RWPE2 (cell line): Measurements from ENCODE around the gene PLOD3.

Experiments
- ATAC-seq: fragments of 200-7000 bp; cut with Tn5 transposase; 3 replicates; pipeline ENCODE4 v1.9.1; 2021; ENCODE audit warnings: low read depth
- DNase-seq: peaks from one replicate; pipeline ENCODE4 v3.0.0-alpha.2; 2020; ENCODE audit warnings: low spot score
- H3K27ac ChIP-seq: fragments of 450-650 bp; 2 replicates; pipeline ENCODE4 v1.5.1; 2017; ENCODE audit warnings: mild to moderate bottlenecking; ENCODE audit not compliant: poor library complexity, severe bottlenecking
- H3K27me3 ChIP-seq: fragments of 250-450 bp; sonication (Bioruptor Pico); 2 replicates; pipeline ENCODE4 v1.5.1; 2021; ENCODE audit warnings: mild to moderate bottlenecking, moderate library complexity; ENCODE audit not compliant: insufficient read depth, poor library complexity, severe bottlenecking
- H3K36me3 ChIP-seq: fragments of 250-450 bp; sonication (Bioruptor Pico); 2 replicates; pipeline ENCODE4 v1.5.1; 2020; ENCODE audit warnings: low read depth, mild to moderate bottlenecking, moderate library complexity
- H3K4me1 ChIP-seq: fragments of 250-450 bp; sonication (Bioruptor Pico); 2 replicates; pipeline ENCODE4 v1.5.1; 2021; ENCODE audit warnings: mild to moderate bottlenecking, moderate library complexity; ENCODE audit not compliant: insufficient read depth, poor library complexity, severe bottlenecking
- H3K4me3 ChIP-seq: fragments of 250-450 bp; sonication (Bioruptor Pico); 2 replicates; pipeline ENCODE4 v1.5.1; 2021; ENCODE audit warnings: mild to moderate bottlenecking, moderate library complexity; ENCODE audit not compliant: severe bottlenecking
- H3K9me3 ChIP-seq: fragments of 250-450 bp; sonication (Bioruptor Pico); 2 replicates; pipeline ENCODE4 v1.5.1; 2021; ENCODE audit warnings: mild to moderate bottlenecking, moderate library complexity; ENCODE audit not compliant: severe bottlenecking
- CTCF ChIP-seq: fragments of 450-650 bp; IDR thresholded peaks from one replicate; pipeline ENCODE4 v1.5.1; 2017; ENCODE audit warnings: mild to moderate bottlenecking, moderate library complexity; ENCODE audit not compliant: poor library complexity, severe bottlenecking

The PLOD3 gene

GRCh38 chr7:101166648-101166908 is 50.8 kb downstream of the PLOD3 start:
- peaks cover 22% of the 10 kb centered on the region for H3K4me1 ChIP-seq
- peaks cover 8% of the 10 kb centered on the region; the same call in 1 of the 2 replicates for H3K36me3 ChIP-seq
- H3K4me3 ChIP-seq, result no peak overlapping the region
- TF ChIP-seq CTCF, result no peak
- H3K9me3 ChIP-seq, result no peaks in the 10 kb centered on the region
- ATAC-seq (no peak), DNase-seq (no peak)
- H3K27ac ChIP-seq, result no peak overlapping the region
- peaks cover 50% of the 10 kb centered on the region for H3K27me3 ChIP-seq

- ATAC-seq (no peak), DNase-seq (no peak)
- Histone ChIP-seq H3K4me3 (peak overlapping the region; percentile 9), H3K4me1 (peaks cover 22% of the 10 kb centered on the region), H3K27me3 (peaks cover 45% of the 10 kb centered on the region), H3K9me3 (no peaks in the 10 kb centered on the region), H3K27ac (no peak overlapping the region), H3K36me3 (peaks cover 12% of the 10 kb centered on the region; the same call in 1 of the 2 replicates)
- no peak for TF ChIP-seq CTCF
Observed at GRCh38 chr7:101165958-101166647, 51.3 kb downstream of the PLOD3 start.

GRCh38 chr7:101165075-101165957 is 52.1 kb downstream of the PLOD3 start, which contains the start of gene VGF:
VGF (minus strand) TSS chr7:101165569; CDS start chr7:101164843, 726 bp downstream.
- Histone ChIP-seq H3K27ac (peak within 1 kb of the TSS; percentile 66), H3K4me3 (peak within 1 kb of the TSS; percentile 43), H3K36me3 (peaks cover 13% of the 10 kb centered on the region; the same call in 1 of the 2 replicates), H3K4me1 (peaks cover 22% of the 10 kb centered on the region), H3K9me3 (no peaks in the 10 kb centered on the region), H3K27me3 (peaks cover 38% of the 10 kb centered on the region)
- ATAC-seq, result peak; percentile 49
- peak; percentile 93 for DNase-seq
- no peak for TF ChIP-seq CTCF

- Histone ChIP-seq H3K27ac (peak overlapping the region; percentile 66), H3K36me3 (peaks cover 19% of the 10 kb centered on the region), H3K27me3 (peaks cover 27% of the 10 kb centered on the region), H3K4me3 (peak overlapping the region; percentile 43), H3K9me3 (no peaks in the 10 kb centered on the region), H3K4me1 (peaks cover 22% of the 10 kb centered on the region)
- no peak for TF ChIP-seq CTCF
- ATAC-seq (peak; percentile 37), DNase-seq (no peak)
Observed at GRCh38 chr7:101164071-101164840, 53.1 kb downstream of the PLOD3 start.
